ENCODE results near the gene FRYL.

DNA sequence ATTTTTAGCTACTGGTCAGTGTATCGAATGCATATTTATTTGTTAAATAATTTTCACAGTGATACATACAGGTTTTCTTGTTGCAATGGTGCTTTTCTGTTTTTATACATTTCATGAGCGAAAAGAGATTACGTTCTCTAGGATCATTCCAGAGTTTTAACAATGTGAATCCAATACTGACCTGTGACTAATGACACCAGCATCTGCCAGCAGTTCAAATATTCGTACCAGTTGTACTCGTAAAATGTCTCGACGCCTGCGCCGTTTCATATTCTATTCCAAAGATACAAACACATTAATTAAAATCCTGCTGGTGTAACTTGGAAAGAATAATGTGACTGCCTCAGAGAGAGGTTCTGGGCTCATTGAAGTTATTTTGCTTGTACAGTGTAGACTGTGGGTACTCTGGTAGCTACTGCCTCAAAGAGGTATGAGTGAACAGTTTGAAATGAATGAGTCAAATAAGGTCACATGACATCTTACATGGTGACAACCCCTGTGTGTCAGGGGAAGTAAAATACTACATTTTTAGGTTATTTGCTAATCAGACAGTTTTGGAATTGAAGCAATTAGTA is 209.3 kb downstream of the FRYL start:
- TF ChIP-seq POLR2A (IDR thresholded peaks at IDR 0.05; ENCODE audit: control extremely low read depth in 1 of 2, low read depth in 2 of 2, low read length in 2 of 2): no peak
- TF ChIP-seq SIN3A (conservative IDR thresholded peaks at IDR 0.05 in 1 of 2, IDR thresholded peaks at IDR 0.05 in 1 of 2; ENCODE audit: low read depth in 1 of 2, low read length in 2 of 2): no peak
- TF ChIP-seq, protein P1, sequence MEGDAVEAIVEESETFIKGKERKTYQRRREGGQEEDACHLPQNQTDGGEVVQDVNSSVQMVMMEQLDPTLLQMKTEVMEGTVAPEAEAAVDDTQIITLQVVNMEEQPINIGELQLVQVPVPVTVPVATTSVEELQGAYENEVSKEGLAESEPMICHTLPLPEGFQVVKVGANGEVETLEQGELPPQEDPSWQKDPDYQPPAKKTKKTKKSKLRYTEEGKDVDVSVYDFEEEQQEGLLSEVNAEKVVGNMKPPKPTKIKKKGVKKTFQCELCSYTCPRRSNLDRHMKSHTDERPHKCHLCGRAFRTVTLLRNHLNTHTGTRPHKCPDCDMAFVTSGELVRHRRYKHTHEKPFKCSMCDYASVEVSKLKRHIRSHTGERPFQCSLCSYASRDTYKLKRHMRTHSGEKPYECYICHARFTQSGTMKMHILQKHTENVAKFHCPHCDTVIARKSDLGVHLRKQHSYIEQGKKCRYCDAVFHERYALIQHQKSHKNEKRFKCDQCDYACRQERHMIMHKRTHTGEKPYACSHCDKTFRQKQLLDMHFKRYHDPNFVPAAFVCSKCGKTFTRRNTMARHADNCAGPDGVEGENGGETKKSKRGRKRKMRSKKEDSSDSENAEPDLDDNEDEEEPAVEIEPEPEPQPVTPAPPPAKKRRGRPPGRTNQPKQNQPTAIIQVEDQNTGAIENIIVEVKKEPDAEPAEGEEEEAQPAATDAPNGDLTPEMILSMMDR (IDR thresholded peaks at IDR 0.05; ENCODE audit: control extremely low read depth in 1 of 3, insufficient read depth in 1 of 3, low read depth in 1 of 3, low read length in 3 of 3): no peak
- TF ChIP-seq EP300 (IDR thresholded peaks at IDR 0.05; ENCODE audit: borderline replicate concordance in 1 of 2, low read depth in 2 of 2, low read length in 2 of 2): no peak
- TF ChIP-seq, protein P2, sequence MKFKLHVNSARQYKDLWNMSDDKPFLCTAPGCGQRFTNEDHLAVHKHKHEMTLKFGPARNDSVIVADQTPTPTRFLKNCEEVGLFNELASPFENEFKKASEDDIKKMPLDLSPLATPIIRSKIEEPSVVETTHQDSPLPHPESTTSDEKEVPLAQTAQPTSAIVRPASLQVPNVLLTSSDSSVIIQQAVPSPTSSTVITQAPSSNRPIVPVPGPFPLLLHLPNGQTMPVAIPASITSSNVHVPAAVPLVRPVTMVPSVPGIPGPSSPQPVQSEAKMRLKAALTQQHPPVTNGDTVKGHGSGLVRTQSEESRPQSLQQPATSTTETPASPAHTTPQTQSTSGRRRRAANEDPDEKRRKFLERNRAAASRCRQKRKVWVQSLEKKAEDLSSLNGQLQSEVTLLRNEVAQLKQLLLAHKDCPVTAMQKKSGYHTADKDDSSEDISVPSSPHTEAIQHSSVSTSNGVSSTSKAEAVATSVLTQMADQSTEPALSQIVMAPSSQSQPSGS (IDR thresholded peaks at IDR 0.05; ENCODE audit: low read length): no peak
- TF ChIP-seq TAF1 (IDR thresholded peaks at IDR 0.05; ENCODE audit: low read depth, low read length): no peak
- no peak for TF ChIP-seq POLR2AphosphoS5 (IDR thresholded peaks at IDR 0.05; ENCODE audit: low read depth, low read length)

Measured in H1 (cell line).